Measurements from ENCODE around the gene APPL2.

APPL2 gene

GRCh38 chr12:105235732-105236476, at the start of gene APPL2:
APPL2 (minus strand) TSS chr12:105236174; CDS start chr12:105236012, 162 bp downstream.
- in situ Hi-C loops (cut with MboI; ENCODE audit: low sequenced_read_pairs), result no loop called here

- in situ Hi-C loops (cut with MboI; ENCODE audit: low sequenced_read_pairs), result no loop called here
Observed at GRCh38 chr12:105285378-105285777, 49.4 kb upstream of the APPL2 start.

GRCh38 chr12:105281694-105282049, 45.7 kb upstream of the APPL2 start:
- in situ Hi-C loops (cut with MboI; ENCODE audit: low sequenced_read_pairs), result no loop called here

- in situ Hi-C loops (cut with MboI; ENCODE audit: low sequenced_read_pairs), result no loop called here
Observed at GRCh38 chr12:105280966-105281693, 45.2 kb upstream of the APPL2 start.

GRCh38 chr12:105279460-105280056, 43.6 kb upstream of the APPL2 start:
- in situ Hi-C loops (cut with MboI; ENCODE audit: low sequenced_read_pairs), result no loop called here

- in situ Hi-C loops (cut with MboI; ENCODE audit: low sequenced_read_pairs), result no loop called here
Observed at GRCh38 chr12:105278043-105278697, 42.2 kb upstream of the APPL2 start.

GRCh38 chr12:105275997-105276733, 40.2 kb upstream of the APPL2 start:
- in situ Hi-C loops (cut with MboI; ENCODE audit: low sequenced_read_pairs), result no loop called here

- in situ Hi-C loops (cut with MboI; ENCODE audit: low sequenced_read_pairs), result no loop called here
Observed at GRCh38 chr12:105274571-105274970, 38.6 kb upstream of the APPL2 start.

- in situ Hi-C loops (cut with MboI; ENCODE audit: low sequenced_read_pairs), result no loop called here
Observed at GRCh38 chr12:105273601-105274000, 37.6 kb upstream of the APPL2 start.

- in situ Hi-C loops (cut with MboI; ENCODE audit: low sequenced_read_pairs), result no loop called here
Observed at GRCh38 chr12:105272814-105273416, 36.9 kb upstream of the APPL2 start.

- in situ Hi-C loops (cut with MboI; ENCODE audit: low sequenced_read_pairs), result no loop called here
Observed at GRCh38 chr12:105272152-105272551, 36.2 kb upstream of the APPL2 start.

- in situ Hi-C loops (cut with MboI; ENCODE audit: low sequenced_read_pairs), result no loop called here
Observed at GRCh38 chr12:105271364-105271763, 35.4 kb upstream of the APPL2 start.

- in situ Hi-C loops (cut with MboI; ENCODE audit: low sequenced_read_pairs), result no loop called here
Observed at GRCh38 chr12:105270671-105271255, 34.8 kb upstream of the APPL2 start.

GRCh38 chr12:105267711-105268110, 31.7 kb upstream of the APPL2 start:
- in situ Hi-C loops (cut with MboI; ENCODE audit: low sequenced_read_pairs), result no loop called here

- in situ Hi-C loops (cut with MboI; ENCODE audit: low sequenced_read_pairs), result no loop called here
Observed at GRCh38 chr12:105264771-105265170, 28.8 kb upstream of the APPL2 start.

- in situ Hi-C loops (cut with MboI; ENCODE audit: low sequenced_read_pairs), result no loop called here
Observed at GRCh38 chr12:105262461-105263184, 26.6 kb upstream of the APPL2 start.

- in situ Hi-C loops (cut with MboI; ENCODE audit: low sequenced_read_pairs), result no loop called here
Observed at GRCh38 chr12:105261010-105261409, 25.0 kb upstream of the APPL2 start.

- in situ Hi-C loops (cut with MboI; ENCODE audit: low sequenced_read_pairs), result no loop called here
Observed at GRCh38 chr12:105259226-105259625, 23.3 kb upstream of the APPL2 start.

- in situ Hi-C loops (cut with MboI; ENCODE audit: low sequenced_read_pairs), result no loop called here
Observed at GRCh38 chr12:105257321-105257728, 21.4 kb upstream of the APPL2 start.
